Activated T-cell treated with anti-CD3 and anti-CD28 coated beads for 48 hours (primary cell): ENCODE results near the gene BEX5.
"Not testable (repeated sequence)": the region's sequence is repeated elsewhere in the genome, so short reads cannot be mapped to it uniquely, and the experiment has no call there.

Experiments
- DNase-seq: peaks from one replicate; pipeline ENCODE4 v3.0.0-alpha.2; 2020; ENCODE audit warnings: low read depth

Gene BEX5

GRCh38 chrX:102155806-102156179 lies at the start of gene BEX5:
BEX5 (minus strand) TSS chrX:102155977; CDS start chrX:102154265, 1,712 bp downstream.
- peak; percentile 27 for DNase-seq

GRCh38 chrX:102185967-102186720 lies 30.4 kb upstream of the BEX5 start:
- no peak for DNase-seq

- DNase-seq, result peak; percentile 2
Measured at GRCh38 chrX:102154900-102155805, 624 bp downstream of the BEX5 start.

GRCh38 chrX:102154218-102154860 lies 1.4 kb downstream of the BEX5 start:
- no peak for DNase-seq

DNA sequence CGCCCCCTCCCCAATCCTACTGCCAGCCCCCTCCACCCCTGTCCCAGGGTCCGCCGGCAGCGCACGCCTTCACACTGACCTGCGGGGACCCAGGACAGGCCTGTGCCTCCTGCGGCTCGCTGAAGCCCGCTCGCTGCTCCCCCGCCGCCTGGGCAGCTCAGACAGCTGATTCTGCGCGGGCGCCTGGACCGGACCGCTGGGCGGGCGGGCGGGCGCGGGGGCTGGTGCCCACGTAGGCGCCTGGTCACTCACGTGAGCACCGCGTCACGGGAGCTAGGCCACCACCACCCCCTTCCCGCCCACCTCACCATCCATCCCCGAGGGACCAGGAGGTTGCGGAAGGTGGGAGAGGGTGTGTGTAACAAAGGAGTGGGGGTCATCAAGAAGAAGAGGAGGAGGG lies 13.5 kb downstream of the BEX5 start, which contains the start of gene TCEAL6:
Gene TCEAL6, minus strand, starts transcription at position 208 of the 400 bp plus-strand sequence.
- not testable (repeated sequence) for DNase-seq

DNA sequence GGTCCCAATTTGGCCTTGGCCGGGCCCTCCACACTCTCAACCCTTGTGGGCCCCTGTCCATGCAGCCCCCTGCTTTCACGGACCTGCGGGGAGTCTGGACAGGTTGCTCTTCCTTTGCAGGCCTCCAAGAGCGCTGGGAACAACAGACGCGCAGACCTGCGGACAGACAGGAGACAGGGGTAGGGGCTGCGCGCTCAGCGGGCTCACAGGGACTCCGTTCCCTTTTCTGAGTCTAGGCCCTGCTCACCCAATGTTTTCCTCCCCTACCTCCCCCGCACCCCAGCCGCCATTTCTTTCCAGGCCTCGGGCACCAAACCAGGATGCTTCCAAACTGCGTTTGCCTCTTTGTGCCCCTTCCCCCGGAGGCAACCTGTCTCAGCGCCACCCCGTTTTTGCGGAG lies 14.1 kb downstream of the BEX5 start:
- DNase-seq, result not testable (repeated sequence)

DNA sequence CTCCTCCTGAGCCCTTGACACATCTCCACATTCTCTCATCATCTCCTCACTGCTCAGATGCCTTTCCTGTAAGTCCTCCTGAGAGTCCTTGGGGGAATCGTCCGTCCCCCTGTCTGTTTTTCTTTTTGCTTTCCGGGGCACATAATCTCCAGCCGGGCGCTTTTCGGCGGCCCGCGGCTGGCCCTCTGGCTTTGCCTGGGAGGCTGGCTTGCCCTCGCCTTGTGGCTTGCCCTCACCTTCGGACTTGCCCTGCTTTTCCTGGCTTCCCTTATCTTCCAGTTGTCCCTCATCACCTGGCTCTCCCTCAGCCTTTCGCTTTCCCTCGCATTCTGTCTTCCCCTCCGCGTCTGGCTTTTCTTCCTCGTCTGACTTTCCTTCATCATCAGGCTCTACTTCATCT lies 14.9 kb downstream of the BEX5 start:
- not testable (repeated sequence) for DNase-seq

DNA sequence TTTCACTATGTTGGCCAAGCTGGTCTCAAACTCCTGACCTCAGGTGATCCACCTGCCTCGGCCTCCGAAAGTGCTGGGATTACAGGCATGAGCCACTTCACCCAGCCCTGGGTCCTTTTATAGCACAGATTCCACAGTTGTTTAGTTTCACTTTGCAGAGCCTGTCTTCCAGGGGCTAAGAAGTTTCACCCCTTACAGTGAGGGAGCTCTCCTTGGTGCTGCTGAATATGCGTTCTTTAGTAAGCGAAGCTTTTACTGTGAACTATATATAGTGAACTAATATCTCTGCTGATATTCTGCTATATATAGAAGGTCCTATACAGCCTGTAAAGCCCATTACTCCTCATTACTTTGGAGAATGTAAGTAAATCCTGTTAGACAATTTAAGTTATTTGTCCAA lies 17.7 kb downstream of the BEX5 start:
- no peak for DNase-seq

GRCh38 chrX:102129473-102129872 lies 26.3 kb downstream of the BEX5 start:
- no peak for DNase-seq

GRCh38 chrX:102126863-102127262 lies 28.9 kb downstream of the BEX5 start:
- no peak for DNase-seq

DNA sequence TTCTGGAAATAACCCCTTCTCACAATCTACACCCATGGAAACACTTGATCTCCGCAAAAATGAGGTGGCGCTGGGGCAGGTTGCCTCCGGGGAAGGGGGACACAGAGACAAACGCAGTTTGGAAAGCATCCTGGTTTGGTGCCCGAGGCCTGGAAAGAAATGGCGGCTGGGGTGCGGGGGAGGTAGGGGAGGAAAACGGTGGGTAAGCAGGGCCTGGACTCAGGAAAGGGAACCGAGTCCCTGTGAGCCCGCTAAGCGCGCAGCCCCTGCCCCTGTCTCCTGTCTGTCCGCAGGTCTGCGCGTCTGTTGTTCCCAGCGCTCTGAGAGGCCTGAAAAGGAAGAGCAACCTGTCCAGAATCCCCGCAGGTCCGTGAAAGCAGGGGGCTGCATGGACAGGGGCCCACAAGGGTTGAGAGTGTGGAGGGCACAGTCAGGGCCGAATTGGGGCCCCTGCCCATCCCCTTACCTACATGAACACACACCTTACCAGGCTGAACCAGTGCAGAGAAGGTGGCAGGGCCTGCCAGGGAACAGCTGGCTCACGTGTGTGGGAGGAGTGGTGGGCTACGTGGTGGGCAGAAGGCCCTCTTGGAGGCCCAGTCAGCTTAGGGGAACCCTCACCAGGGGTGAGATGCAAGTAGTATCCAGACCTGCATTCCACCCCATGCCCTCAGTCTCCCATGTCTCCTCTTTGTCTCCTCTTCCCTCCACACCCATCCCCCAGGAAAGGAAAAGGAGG lies 29.5 kb downstream of the BEX5 start:
- not testable (repeated sequence) for DNase-seq

DNA sequence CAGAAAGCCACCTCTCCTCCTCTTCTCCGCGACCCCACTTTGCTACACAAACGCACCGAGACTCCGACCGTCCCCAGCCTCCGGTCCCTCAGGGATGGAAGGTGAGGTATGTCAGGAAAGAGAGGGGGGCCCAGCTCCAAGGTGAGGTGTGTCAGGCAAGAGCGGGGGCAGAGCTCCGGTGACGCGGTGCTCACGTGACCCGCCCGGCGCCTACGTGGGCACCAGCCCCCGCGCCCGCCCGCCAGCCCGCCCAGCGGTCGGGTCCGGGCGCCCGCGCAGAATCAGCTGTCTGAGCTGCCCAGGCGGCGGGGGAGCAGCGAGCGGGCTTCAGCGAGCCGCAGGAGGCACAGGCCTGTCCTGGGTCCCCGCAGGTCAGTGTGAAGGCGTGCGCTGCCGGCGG lies 30.3 kb downstream of the BEX5 start, which contains the start of gene TCEAL2:
Gene TCEAL2, plus strand, starts transcription at position 244 of the 400 bp plus-strand sequence. CDS start 1,152 bp downstream, outside the sequence.
- not testable (repeated sequence) for DNase-seq

DNA sequence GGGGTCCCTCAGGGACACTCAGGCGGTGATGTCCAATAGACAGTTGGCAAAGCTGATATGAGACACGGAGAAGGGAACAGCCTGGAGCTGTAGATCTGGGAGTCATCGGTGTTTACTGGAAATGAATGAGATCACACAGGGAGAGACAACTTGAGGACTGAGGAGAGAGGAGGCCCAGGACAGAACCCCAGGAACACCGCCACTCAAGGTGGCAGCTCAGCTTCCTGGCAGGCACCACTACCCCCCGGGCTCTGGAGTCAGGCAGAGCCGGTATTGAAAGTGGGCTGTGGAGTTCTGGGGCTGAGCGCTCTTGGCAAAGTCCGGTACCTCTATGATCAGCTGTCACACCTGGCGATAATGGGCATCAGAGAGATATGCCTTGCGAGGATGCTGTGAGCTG lies 30.8 kb downstream of the BEX5 start:
- DNase-seq, result not testable (repeated sequence)

- no peak for DNase-seq
Measured at GRCh38 chrX:102115748-102116147, 40.0 kb downstream of the BEX5 start.

DNA sequence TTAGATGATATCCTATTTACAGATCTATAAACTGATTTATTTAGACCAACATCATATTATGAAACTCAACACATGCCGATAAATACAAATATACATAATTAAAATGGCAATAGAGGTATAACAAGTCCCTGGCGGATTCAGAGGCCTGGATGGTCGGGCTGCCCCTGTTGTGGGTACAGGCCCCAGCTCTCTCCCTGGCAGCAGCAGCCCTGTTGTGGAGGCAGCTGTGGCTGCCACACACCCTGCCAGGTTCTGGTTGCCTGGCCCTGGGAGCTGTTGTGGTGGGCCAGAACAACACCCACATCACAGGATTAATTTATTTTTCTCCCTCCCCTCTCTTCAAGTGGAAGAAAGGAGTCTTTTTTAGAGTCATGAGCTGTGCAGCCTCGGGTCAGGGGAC lies 42.4 kb downstream of the BEX5 start:
- DNase-seq, result no peak
